Ovary (tissue), 9 donors: ENCODE data around the gene PIGH. TPM values are rescaled to one million over a fixed set of nuclear protein-coding genes. Genes with fewer than 3 reads are reported as not detected.

Source experiments
- DNase-seq, 5 donors: peaks; one replicate each; pipeline ENCODE4 v3.0.0-alpha.2; 2019 to 2020
- H3K27ac ChIP-seq, 2 donors: fragments of 200-600 bp; one replicate each; pipeline versions ENCODE4 v1.5.1 to v1.8.0; 2019 to 2022
- H3K27me3 ChIP-seq: fragments of 200-600 bp; one replicate; pipeline ENCODE4 v1.8.0; 2022
- H3K36me3 ChIP-seq: fragments of 200-600 bp; sonication (generic); one replicate; pipeline ENCODE4 v1.5.1; 2019
- H3K4me1 ChIP-seq: one replicate; pipeline ENCODE4 v1.8.1; 2013; ENCODE audit warnings: mild to moderate bottlenecking, moderate library complexity; ENCODE audit not compliant: insufficient read depth
- H3K4me3 ChIP-seq: fragments of 200-600 bp; sonication (generic); one replicate; pipeline ENCODE4 v1.5.1; 2017
- H3K9me3 ChIP-seq, 2 donors: fragments of 200-600 bp in 1 of 2; sonication (generic) in 1 of 2; one replicate each; pipeline versions ENCODE4 v1.5.1 to v1.8.1; 2013 to 2019; ENCODE audit warnings: mild to moderate bottlenecking in 1 of 2, moderate library complexity in 1 of 2
- EP300 ChIP-seq: sonication (generic); formaldehyde crosslinking; IDR thresholded peaks from one replicate; pipeline ENCODE4 v1.6.1; 2017; ENCODE audit warnings: antibody characterized with exemption
- POLR2A ChIP-seq: fragments of 450-650 bp; IDR thresholded peaks from one replicate; pipeline ENCODE4 v1.6.1; 2017; ENCODE audit warnings: antibody characterized with exemption, mild to moderate bottlenecking, moderate library complexity
- WGBS, 3 donors: extraction: QIAGEN DNeasy Blood & Tissue Kit in 1 of 3; methylation state at CpG; one replicate each; pipeline versions ENCODE4 v1.1.5 to v1.1.7; 2013 to 2017; 5-methylcytosine and 5-hydroxymethylcytosine counted together
- intact Hi-C, 4 donors: fragments of 100-400 bp; cut with DNase I; formaldehyde crosslinking; loops; one replicate each; pipeline versions ENCODE4 v1.11.0 to v1.15.1; 2022 to 2023
- polyA plus RNA-seq, 2 donors: library from polyadenylated mRNA; stranded (reverse); fragments of 200-250 nt in 1 of 2; fragments of 350-450 nt in 1 of 2; fragmentation: Illumina TruSeq in 1 of 2; extraction: RNeasy Lipid Tissue Mini Kit (QIAGEN cat#74804) in 1 of 2; gene quantifications; one replicate each; pipeline ENCODE4 v1.2.3, GENCODE V29; 2013 to 2014
- total RNA-seq, 7 donors: library from RNA; depleted of rRNA in 2 of 7; stranded (reverse); fragments of >200 nt in 2 of 7; fragmentation: NEBNext Ultra II Directional in 3 of 7; extraction: Animal tissue kit (Norgen Biotek cat#: 25700) in 3 of 7; gene quantifications; one replicate each; pipeline versions ENCODE4 v1.1.0 to v1.2.4, GENCODE V29; 2016 to 2023
- TF ChIP-seq, protein P1 (sequence below), 3 donors: fragments of 450-650 bp in 2 of 3; fragments of 200-600 bp in 1 of 3; IDR thresholded peaks; one replicate each; pipeline versions ENCODE4 v1.5.1 to v1.8.0; 2016 to 2022; ENCODE audit warnings: antibody characterized with exemption in 3 of 3, mild to moderate bottlenecking in 1 of 3
- donor health status: DM: no; HTN: no; CAD: no; lungs with moderate emphysema.
- donor health status: DM: no; HTN: no; CAD: no.
- donor health status: Bipolar disorder and iron deficiency.
- donor health status: DM: yes; HTN: yes; CAD: no.
- donor health status: DM: no; HTN: no; CAD: no.
- donor health status: DM: yes; HTN: yes; CAD: no.

Gene PIGH
- total and polyA plus RNA-seq, 9 donors: 21.9 to 35.2 (median 30.2) TPM

DNA sequence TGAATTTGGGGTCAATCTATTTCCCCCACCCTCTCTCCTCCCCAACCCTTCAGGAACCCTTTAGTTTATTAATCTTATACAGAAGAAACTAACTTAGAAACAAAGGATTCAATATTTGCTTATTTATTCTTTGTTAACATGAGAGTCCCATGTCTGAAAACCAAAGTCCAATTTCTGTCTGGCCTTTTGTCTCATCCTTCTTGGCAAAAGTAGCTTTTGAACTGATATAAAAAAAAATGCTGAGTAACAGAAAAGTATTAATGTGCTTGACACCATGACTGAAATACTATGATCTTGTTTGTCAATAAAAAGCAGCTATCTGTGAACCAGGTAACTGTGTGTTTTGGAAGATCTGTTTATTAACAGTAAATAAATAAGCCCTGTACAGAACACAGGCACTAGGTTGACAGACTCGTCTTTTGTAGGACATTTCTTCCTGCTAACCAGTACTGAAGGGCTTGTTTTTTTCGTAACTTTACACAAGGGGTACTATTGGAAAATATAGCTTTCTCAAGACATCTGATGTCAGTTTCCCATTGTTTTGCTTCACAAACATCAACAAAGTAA, 10.8 kb downstream of the PIGH start:
- H3K27me3 ChIP-seq: no peaks in the 10 kb centered on the region
- intact Hi-C loops: loop anchor here in 1 of 4 donors (10.0 kb wide), 1 partner anchor 116 kb away; the partner anchor contains the start of gene RDH12
- H3K4me3 ChIP-seq: no peak overlapping the region
- no peak overlapping the region for H3K27ac ChIP-seq
- TF ChIP-seq EP300 (no peak), POLR2A (no peak)
- TF ChIP-seq, protein P1, sequence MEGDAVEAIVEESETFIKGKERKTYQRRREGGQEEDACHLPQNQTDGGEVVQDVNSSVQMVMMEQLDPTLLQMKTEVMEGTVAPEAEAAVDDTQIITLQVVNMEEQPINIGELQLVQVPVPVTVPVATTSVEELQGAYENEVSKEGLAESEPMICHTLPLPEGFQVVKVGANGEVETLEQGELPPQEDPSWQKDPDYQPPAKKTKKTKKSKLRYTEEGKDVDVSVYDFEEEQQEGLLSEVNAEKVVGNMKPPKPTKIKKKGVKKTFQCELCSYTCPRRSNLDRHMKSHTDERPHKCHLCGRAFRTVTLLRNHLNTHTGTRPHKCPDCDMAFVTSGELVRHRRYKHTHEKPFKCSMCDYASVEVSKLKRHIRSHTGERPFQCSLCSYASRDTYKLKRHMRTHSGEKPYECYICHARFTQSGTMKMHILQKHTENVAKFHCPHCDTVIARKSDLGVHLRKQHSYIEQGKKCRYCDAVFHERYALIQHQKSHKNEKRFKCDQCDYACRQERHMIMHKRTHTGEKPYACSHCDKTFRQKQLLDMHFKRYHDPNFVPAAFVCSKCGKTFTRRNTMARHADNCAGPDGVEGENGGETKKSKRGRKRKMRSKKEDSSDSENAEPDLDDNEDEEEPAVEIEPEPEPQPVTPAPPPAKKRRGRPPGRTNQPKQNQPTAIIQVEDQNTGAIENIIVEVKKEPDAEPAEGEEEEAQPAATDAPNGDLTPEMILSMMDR (IDR thresholded peaks at IDR 0.05): no peak
- H3K9me3 ChIP-seq: no peaks in the 10 kb centered on the region
- no peak for DNase-seq
- no peaks in the 10 kb centered on the region for H3K4me1 ChIP-seq
- WGBS, 3 donors: 76 to 94% (median 90%) methylated on average over 2 of the region's 2 CpGs
- no peaks in the 10 kb centered on the region for H3K36me3 ChIP-seq

DNA sequence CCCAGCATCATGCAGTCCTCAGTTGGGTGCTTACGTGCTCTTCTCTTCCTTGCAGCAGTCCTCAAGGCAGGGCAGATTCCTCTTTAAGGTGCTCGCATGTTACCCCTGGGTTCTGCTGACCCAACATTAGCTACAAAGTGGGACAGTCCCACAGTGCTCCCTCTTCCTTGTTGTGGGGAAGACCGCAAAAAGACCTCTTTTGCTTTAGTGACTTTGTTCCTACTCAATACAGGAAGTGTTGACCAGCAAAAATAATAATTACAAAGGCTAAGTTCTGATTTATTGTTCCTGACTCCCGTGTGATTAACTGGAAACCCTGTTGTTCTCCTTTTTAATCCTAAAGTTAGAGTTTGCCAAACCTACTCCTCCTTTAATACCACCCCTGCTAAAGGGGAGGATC, 13.7 kb downstream of the PIGH start:
- Histone ChIP-seq H3K9me3 (no peaks in the 10 kb centered on the region), H3K36me3 (no peaks in the 10 kb centered on the region), H3K27ac (no peak overlapping the region), H3K27me3 (no peaks in the 10 kb centered on the region), H3K4me1 (no peaks in the 10 kb centered on the region), H3K4me3 (no peak overlapping the region)
- no peak for DNase-seq
- intact Hi-C loops: loop anchor here in 1 of 4 donors (10.0 kb wide), 1 partner anchor 118 kb away; the partner anchor contains the start of gene RDH12
- TF ChIP-seq, protein P1 (IDR thresholded peaks at IDR 0.05): no peak
- no peak for TF ChIP-seq POLR2A
- TF ChIP-seq EP300: no peak
- 73 to 75% (median 74%) methylated on average over 4 of the region's 4 CpGs for WGBS, 3 donors

DNA sequence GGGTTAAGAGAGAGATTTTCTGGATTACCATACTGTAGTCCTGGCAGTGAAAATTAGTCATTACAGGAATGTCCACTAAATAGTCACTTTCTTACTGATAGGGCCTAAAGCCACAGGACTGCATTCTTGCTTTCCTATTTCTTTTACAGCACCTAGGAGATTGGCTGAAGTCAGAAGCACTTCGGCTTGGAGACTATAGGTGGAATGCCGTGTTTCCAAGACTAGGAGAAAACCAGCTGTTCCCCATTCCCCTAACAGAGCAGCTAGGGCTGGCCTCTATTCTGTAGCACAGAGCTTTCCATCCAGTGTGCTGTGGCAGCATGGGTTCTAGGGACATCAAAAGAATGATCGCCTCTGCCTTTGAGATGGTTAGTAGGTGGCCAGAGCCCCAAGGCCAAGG, 15.1 kb downstream of the PIGH start:
- WGBS, 3 donors: 80 to 84% (median 82%) methylated on average over 3 of the region's 3 CpGs
- H3K9me3 ChIP-seq: no peaks in the 10 kb centered on the region
- no peaks in the 10 kb centered on the region for H3K4me1 ChIP-seq
- H3K4me3 ChIP-seq: no peak overlapping the region
- H3K27ac ChIP-seq: no peak overlapping the region
- TF ChIP-seq EP300 (no peak), POLR2A (no peak)
- TF ChIP-seq, protein P1 (IDR thresholded peaks at IDR 0.05): no peak
- H3K36me3 ChIP-seq: no peaks in the 10 kb centered on the region
- intact Hi-C loops: loop anchor here in 2 of 4 donors (5.0 to 10.0 kb wide), 2 partner anchors 120 to 122 kb away; partner anchors contain the start of gene RDH12 (in 1 of the 2)
- H3K27me3 ChIP-seq: no peaks in the 10 kb centered on the region
- no peak for DNase-seq

DNA sequence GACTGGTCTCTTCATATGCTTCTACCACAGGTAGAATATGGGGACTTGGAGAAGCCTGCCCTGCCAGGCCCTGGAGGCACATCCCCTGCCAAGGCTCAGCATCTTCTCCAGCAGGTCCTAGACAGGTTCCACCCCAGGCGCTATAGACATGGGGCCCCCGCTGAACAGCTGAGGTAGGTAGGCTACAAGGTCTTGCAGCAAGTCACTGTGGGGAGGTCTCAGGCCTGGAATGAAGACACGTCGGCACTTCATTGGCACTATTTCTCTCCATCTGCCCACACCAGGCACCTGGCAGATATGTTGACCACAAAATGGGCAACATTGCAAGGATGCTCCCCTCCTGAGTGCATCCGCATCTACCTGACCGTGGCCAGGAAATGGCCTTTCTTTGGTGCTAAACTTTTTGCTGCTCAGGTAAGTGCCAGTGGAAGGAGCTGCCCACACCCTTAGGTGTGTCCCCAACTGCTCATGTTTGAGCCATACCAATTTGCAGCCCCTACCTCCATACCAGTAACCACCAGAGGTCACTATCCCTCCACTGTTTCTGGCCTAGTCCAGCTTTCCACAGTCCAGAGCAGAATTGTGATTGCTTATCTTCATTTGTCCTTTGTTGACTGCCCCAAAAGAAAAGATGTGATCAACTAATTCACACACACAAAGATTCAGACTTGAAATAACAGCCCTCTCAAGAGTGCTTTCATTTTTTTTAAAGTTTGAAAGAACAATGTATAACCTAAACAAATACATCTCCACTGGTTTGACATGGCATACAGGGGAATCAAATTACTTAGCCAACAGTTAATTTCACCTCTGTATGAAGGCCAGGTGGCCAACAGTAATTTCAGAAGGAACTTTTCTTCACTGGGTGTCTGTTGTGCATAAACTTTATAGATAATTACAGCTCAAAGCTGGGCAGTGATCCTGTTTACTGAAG, 16.1 kb downstream of the PIGH start:
- no peak overlapping the region for H3K27ac ChIP-seq
- no peaks in the 10 kb centered on the region for H3K36me3 ChIP-seq
- no peaks in the 10 kb centered on the region for H3K9me3 ChIP-seq
- no peaks in the 10 kb centered on the region for H3K27me3 ChIP-seq
- TF ChIP-seq, protein P1 (IDR thresholded peaks at IDR 0.05): peak; percentile 23 to 56 (median 52)
- no peak for TF ChIP-seq EP300
- H3K4me1 ChIP-seq: no peaks in the 10 kb centered on the region
- DNase-seq: peak in 1 of 5 donors; percentile 39
- H3K4me3 ChIP-seq: no peak overlapping the region
- 80 to 92% (median 81%) methylated on average over 6 of the region's 6 CpGs for WGBS, 3 donors
- intact Hi-C loops: loop anchor here in 2 of 4 donors (5.0 to 10.0 kb wide), 2 partner anchors 121 to 123 kb away; partner anchors contain the start of gene RDH12 (in 1 of the 2)
